T-helper 17 cell (primary cell): ENCODE measurements around the gene LNX1. TPM values are rescaled to one million over a fixed set of nuclear protein-coding genes. Genes with fewer than 3 reads are reported as not detected.

Experiments used
- ATAC-seq: fragments of 150-1000 bp; cut with Tn5 transposase; 2 replicates; pipeline ENCODE4 v1.10.0; 2021; ENCODE audit warnings: mild to moderate bottlenecking, moderate library complexity
- DNase-seq, 3 donors: peaks; one replicate each; pipeline versions ENCODE4 v3.0.0 to v3.0.0-alpha.2; 2020 to 2021
- H3K9me3 ChIP-seq: one replicate; pipeline ENCODE4 v1.7.0; 2013; ENCODE audit warnings: low read length, mild to moderate bottlenecking; ENCODE audit not compliant: control insufficient read depth, poor library complexity, severe bottlenecking
- H3K27ac Mint-ChIP-seq: one replicate; pipeline ENCODE4 v1.8.0; 2022; ENCODE audit warnings: mild to moderate bottlenecking, moderate library complexity, mixed read lengths
- H3K27me3 Mint-ChIP-seq: one replicate; pipeline ENCODE4 v1.8.0; 2022; ENCODE audit warnings: mixed read lengths
- H3K36me3 Mint-ChIP-seq: one replicate; pipeline ENCODE4 v1.8.0; 2022; ENCODE audit warnings: low read depth, mixed read lengths
- H3K4me1 Mint-ChIP-seq: one replicate; pipeline ENCODE4 v1.8.0; 2022; ENCODE audit warnings: mild to moderate bottlenecking, mixed read lengths
- H3K4me3 Mint-ChIP-seq: one replicate; pipeline ENCODE4 v1.8.0; 2022; ENCODE audit warnings: mild to moderate bottlenecking, moderate library complexity, mixed read lengths
- total RNA-seq, 4 donors: library from RNA in 2 of 4; stranded (reverse) in 2 of 4; gene quantifications; one replicate each; pipeline ENCODE4 v1.2.3 and lab custom pipeline; 2022 to 2026

The LNX1 gene
- total RNA-seq, 2 donors from 2014 or later, result not detected

- Mint-ChIP-seq H3K27ac (no peak overlapping the region), H3K4me3 (no peak overlapping the region), H3K4me1 (peaks cover 2% of the 10 kb centered on the region)
These were observed 55.7 kb downstream of the LNX1 start for GRCh38 chr4:53535567-53535966.

GRCh38 chr4:53534684-53535083 lies 56.6 kb downstream of the LNX1 start:
- H3K27ac Mint-ChIP-seq, result no peak overlapping the region
- no peaks in the 10 kb centered on the region for H3K9me3 ChIP-seq
- no peaks in the 10 kb centered on the region for H3K36me3 Mint-ChIP-seq
- peaks cover 69% of the 10 kb centered on the region for H3K27me3 Mint-ChIP-seq
- ATAC-seq, result no peak
- H3K4me3 Mint-ChIP-seq, result no peak overlapping the region
- H3K4me1 Mint-ChIP-seq, result peaks cover 2% of the 10 kb centered on the region
- no peak for DNase-seq

More at GRCh38 chr4:53535567-53535966, 55.7 kb downstream of the LNX1 start:
- H3K9me3 ChIP-seq, result no peaks in the 10 kb centered on the region
- ATAC-seq, result no peak
- Mint-ChIP-seq H3K27me3 (peaks cover 70% of the 10 kb centered on the region), H3K36me3 (no peaks in the 10 kb centered on the region)
- no peak for DNase-seq

- peaks cover 71% of the 10 kb centered on the region for H3K27me3 Mint-ChIP-seq
- H3K4me1 Mint-ChIP-seq, result peaks cover 2% of the 10 kb centered on the region
- ATAC-seq (no peak), DNase-seq (no peak)
- H3K4me3 Mint-ChIP-seq, result no peak overlapping the region
- no peaks in the 10 kb centered on the region for H3K36me3 Mint-ChIP-seq
- H3K9me3 ChIP-seq, result no peaks in the 10 kb centered on the region
- no peak overlapping the region for H3K27ac Mint-ChIP-seq
These were observed 58.8 kb downstream of the LNX1 start for GRCh38 chr4:53532521-53532920.

DNA sequence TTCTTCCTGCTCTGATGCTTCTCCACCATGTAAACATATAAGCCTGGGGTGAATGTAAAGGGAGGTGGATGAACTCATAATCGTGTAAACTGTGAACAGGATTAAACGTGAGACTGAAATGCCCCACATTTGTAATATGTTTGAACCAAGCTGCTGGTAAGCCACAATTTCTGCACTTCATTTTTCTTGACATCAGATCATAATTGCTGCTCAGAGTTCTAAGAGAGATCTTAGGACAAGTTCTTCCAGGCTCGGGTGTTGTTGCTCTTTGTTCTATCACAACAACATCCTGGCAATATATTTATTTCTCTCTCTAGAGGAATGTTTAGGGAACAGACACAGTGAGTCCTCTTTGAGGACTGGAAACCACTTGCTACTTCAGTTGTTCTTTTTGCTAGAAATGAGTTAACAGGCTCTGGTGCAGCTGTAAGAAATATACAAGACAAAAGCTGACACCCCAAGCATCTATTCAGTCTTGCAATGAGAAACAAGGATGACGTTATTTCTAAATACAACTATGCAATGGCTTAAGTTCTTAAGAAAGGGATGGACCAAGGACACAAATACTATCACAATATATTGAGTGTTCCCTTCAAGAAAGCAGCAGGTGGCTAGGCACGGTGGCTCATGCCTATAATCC lies 59.6 kb downstream of the LNX1 start:
- peaks cover 65% of the 10 kb centered on the region for H3K27me3 Mint-ChIP-seq
- H3K36me3 Mint-ChIP-seq, result no peaks in the 10 kb centered on the region
- H3K4me1 Mint-ChIP-seq, result peaks cover 2% of the 10 kb centered on the region
- no peak overlapping the region for H3K4me3 Mint-ChIP-seq
- no peak overlapping the region for H3K27ac Mint-ChIP-seq
- DNase-seq (no peak), ATAC-seq (no peak)
- no peaks in the 10 kb centered on the region for H3K9me3 ChIP-seq

DNA sequence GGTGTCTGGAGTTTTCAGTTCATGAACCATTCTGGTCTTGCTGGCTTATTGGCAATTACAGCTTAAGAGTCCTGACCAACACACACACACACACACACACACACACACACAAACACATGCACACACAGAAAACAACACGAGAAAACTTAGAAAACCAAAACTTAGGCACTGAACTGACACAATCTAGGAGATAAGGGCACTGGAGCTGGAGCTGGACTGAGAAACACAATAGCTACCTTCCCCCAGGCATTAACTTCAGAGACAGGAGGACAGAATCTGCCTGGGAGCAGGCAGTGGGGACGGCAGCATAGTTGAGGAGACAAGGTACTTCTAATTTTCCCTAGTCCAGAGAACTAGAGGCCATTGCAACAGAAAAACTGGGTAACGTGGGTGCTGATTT lies 62.3 kb downstream of the LNX1 start:
- Mint-ChIP-seq H3K4me1 (no peaks in the 10 kb centered on the region), H3K27ac (no peak overlapping the region), H3K36me3 (no peaks in the 10 kb centered on the region), H3K4me3 (no peak overlapping the region), H3K27me3 (peaks cover 54% of the 10 kb centered on the region)
- DNase-seq, result no peak
- no peaks in the 10 kb centered on the region for H3K9me3 ChIP-seq
- ATAC-seq, result no peak

DNA sequence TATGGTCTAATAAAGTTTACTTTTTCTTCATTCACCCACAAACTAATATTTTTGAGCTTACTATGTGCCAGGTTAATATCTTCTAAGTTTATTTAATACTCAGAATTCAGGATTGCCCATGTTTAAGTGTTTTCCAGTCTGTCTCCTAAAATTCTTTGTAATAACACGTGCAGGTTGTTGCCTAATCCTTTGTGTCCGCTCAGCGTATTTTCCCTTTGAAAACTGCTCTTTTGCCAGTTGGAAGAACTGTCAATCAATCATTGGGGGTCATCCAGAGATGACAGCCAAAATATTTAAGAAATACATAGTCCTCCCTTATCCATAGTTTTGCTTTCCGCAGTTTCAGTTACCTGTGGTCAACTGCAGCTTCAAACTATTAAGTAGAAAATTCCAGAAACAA lies 63.4 kb downstream of the LNX1 start:
- DNase-seq (no peak), ATAC-seq (no peak)
- Mint-ChIP-seq H3K4me3 (no peak overlapping the region), H3K36me3 (peaks cover 2% of the 10 kb centered on the region), H3K4me1 (no peaks in the 10 kb centered on the region), H3K27me3 (peaks cover 53% of the 10 kb centered on the region), H3K27ac (no peak overlapping the region)
- no peaks in the 10 kb centered on the region for H3K9me3 ChIP-seq

DNA sequence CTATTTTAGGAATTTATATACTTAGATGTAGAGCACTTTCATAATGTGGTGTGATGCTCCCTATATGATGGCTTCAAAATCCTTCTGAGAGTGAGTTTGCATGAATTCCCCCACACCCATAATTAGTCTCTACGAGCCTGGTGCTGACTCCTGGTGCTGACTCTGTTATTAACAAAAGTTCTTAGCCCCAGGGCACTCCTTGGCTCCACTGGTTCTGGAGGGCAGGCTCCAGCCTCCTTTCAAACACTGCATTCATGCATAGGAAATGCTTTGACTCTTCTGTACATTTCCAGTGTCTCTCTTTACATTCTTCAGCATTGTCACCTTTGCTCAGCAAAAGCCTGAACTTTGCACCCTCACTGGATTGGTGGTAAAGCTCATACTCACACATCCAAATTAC lies 64.0 kb downstream of the LNX1 start:
- Mint-ChIP-seq H3K27ac (no peak overlapping the region), H3K36me3 (peaks cover 2% of the 10 kb centered on the region), H3K27me3 (peaks cover 49% of the 10 kb centered on the region), H3K4me1 (no peaks in the 10 kb centered on the region), H3K4me3 (no peak overlapping the region)
- H3K9me3 ChIP-seq, result no peaks in the 10 kb centered on the region
- no peak for ATAC-seq
- DNase-seq, result no peak

- Mint-ChIP-seq H3K4me1 (no peaks in the 10 kb centered on the region), H3K4me3 (no peak overlapping the region), H3K27ac (no peak overlapping the region), H3K27me3 (peaks cover 45% of the 10 kb centered on the region), H3K36me3 (peaks cover 2% of the 10 kb centered on the region)
- no peaks in the 10 kb centered on the region for H3K9me3 ChIP-seq
- ATAC-seq (no peak), DNase-seq (no peak)
These were observed 69.0 kb downstream of the LNX1 start for GRCh38 chr4:53522334-53522733.

GRCh38 chr4:53520116-53520515 lies 71.2 kb downstream of the LNX1 start:
- DNase-seq (no peak), ATAC-seq (no peak)
- Mint-ChIP-seq H3K36me3 (peaks cover 2% of the 10 kb centered on the region), H3K27ac (no peak overlapping the region), H3K4me1 (no peaks in the 10 kb centered on the region), H3K4me3 (no peak overlapping the region), H3K27me3 (peaks cover 39% of the 10 kb centered on the region)
- no peaks in the 10 kb centered on the region for H3K9me3 ChIP-seq

DNA sequence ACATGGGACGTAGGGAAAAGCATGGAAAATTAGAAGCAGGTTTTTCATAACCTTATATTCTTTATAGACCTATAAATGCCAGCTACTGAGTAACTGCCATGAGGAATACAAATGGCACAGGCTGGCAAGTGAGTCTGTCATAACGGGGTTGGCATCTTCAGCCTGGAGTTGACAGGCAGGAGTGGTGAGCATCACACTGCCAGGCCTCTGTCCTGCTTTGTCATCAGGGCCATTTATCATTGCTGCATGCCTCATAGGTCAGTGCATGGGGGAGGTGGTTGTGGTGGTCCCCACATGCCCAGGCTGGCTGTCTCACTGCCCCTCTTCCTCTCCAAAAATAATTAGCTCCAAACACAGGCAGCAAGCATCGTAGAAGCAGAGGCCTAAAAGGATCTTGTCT lies 72.5 kb downstream of the LNX1 start:
- Mint-ChIP-seq H3K4me1 (no peaks in the 10 kb centered on the region), H3K4me3 (no peak overlapping the region), H3K27ac (no peak overlapping the region), H3K36me3 (peaks cover 2% of the 10 kb centered on the region), H3K27me3 (peaks cover 29% of the 10 kb centered on the region)
- no peak for DNase-seq
- no peaks in the 10 kb centered on the region for H3K9me3 ChIP-seq
- no peak for ATAC-seq

DNA sequence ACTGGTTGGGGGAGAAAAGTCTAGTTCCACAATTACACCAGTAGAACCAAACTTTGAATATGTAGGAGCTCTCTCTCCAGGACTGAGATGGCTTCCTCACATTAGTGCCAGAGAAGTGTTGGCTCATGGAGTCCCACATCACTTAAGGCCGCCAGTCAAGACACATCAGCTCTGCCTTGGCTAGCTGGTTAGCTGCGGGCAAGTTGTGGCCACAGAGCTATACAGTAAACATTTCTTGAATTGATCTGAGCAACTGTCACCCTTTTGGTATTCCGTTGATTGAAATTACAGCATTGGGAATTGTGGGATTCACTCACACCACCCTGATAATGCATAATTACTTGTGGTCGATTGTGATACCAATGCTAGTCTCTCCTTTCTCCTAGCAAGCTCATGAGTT lies 76.2 kb downstream of the LNX1 start:
- Mint-ChIP-seq H3K36me3 (no peaks in the 10 kb centered on the region), H3K27ac (no peak overlapping the region), H3K27me3 (peaks cover 16% of the 10 kb centered on the region), H3K4me3 (no peak overlapping the region), H3K4me1 (no peaks in the 10 kb centered on the region)
- DNase-seq (no peak), ATAC-seq (no peak)
- no peaks in the 10 kb centered on the region for H3K9me3 ChIP-seq

DNA sequence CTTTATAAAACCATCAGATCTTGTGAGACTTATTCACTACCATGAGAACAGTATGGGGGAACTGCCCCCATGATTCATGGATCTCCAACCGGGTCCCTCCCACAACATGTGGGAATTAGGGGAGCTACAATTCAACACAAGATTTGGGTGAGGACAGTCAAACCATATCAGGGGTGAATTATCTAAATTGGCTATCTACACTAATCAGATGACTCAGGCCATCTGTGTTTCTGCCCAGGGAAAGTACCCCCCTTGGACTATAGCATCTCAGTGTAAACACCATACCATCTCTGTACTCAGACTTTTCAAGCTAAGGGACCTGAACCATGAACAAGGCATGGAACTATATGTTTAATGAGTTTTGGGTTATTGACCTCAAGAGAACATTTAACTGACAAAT lies 76.8 kb downstream of the LNX1 start:
- no peaks in the 10 kb centered on the region for H3K36me3 Mint-ChIP-seq
- H3K9me3 ChIP-seq, result no peaks in the 10 kb centered on the region
- H3K27ac Mint-ChIP-seq, result no peak overlapping the region
- H3K4me3 Mint-ChIP-seq, result no peak overlapping the region
- no peaks in the 10 kb centered on the region for H3K4me1 Mint-ChIP-seq
- ATAC-seq (no peak), DNase-seq (no peak)
- H3K27me3 Mint-ChIP-seq, result peaks cover 13% of the 10 kb centered on the region

DNA sequence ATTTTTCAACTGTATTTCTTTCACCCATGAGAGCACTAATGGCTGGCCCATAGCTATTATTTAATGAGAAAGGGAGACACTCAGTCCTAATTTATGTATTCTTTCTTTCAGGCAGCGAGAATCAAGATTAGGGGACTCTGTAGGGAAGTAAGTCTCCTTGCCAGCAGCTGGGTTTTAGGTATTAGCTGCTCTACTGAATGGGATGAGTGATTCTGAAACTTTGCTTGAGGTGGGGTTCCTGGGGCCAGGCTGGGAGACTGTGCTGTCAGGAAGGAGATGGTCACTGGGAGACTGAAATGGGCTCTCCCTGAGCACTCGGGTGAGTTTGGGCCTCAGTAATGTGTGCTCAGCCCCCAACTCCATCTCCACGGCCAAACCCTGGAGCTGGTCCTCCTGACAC lies 78.7 kb downstream of the LNX1 start:
- ATAC-seq, result no peak
- no peak for DNase-seq
- no peaks in the 10 kb centered on the region for H3K36me3 Mint-ChIP-seq

DNA sequence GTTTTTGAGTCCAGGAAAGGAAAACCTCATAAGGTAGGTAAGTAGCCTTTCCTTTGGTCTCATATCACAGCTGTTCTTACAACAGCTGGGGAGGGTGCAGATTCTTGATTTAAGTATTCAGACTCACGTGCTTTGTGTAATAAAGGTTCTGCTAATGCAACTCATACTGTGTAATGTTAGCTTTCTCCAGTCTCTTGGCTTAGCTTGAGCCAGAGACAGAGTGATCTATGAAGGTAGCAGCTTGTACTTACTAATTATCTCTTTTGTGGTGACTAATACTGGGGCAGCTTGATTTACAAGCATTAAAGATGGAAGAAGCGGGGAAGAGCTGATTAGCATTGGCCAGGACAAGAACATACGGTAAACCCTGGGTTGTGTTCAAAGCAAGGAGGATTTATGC lies 80.3 kb downstream of the LNX1 start:
- H3K36me3 Mint-ChIP-seq, result no peaks in the 10 kb centered on the region
- no peak overlapping the region for H3K4me3 Mint-ChIP-seq
- H3K4me1 Mint-ChIP-seq, result no peaks in the 10 kb centered on the region
- H3K27me3 Mint-ChIP-seq, result peaks cover 18% of the 10 kb centered on the region
- DNase-seq, result no peak
- no peak overlapping the region for H3K27ac Mint-ChIP-seq
- no peak for ATAC-seq
- H3K9me3 ChIP-seq, result no peaks in the 10 kb centered on the region

More for the DNA sequence above, 78.7 kb downstream of the LNX1 start:
- Mint-ChIP-seq H3K27ac (no peak overlapping the region), H3K4me1 (no peaks in the 10 kb centered on the region), H3K4me3 (no peak overlapping the region), H3K27me3 (peaks cover 18% of the 10 kb centered on the region)
- no peaks in the 10 kb centered on the region for H3K9me3 ChIP-seq
